ENCODE data around the gene BPIFA3. TPM values are rescaled to one million over a fixed set of nuclear protein-coding genes. Genes with fewer than 3 reads are reported as not detected.

BPIFA3 gene
- polyA plus RNA-seq = not detected
- long read RNA-seq, donor 1 = 0 reads
- long read RNA-seq, donor 2 = 0 reads
- long read RNA-seq, donor 3 = 0 reads
- long read RNA-seq, donor 4 = 0 reads
- long read RNA-seq, donor 5 = 0 reads
- long read RNA-seq, donor 6 = 0 reads
- long read RNA-seq, donor 7 = 0 reads
- long read RNA-seq, donor 8 = 0 reads
- long read RNA-seq, donor 9 = 0 reads
- long read RNA-seq, donor 10 = 0 reads

- DNase-seq (no peak), FAIRE-seq (no peak)
- WGBS, 3 donors = 64 to 76% (median 67%) methylated on average over 2 of the region's 2 CpGs
- H3K4me3 ChIP-seq (ENCODE audit: low read depth in 1 of 3, low read length in 3 of 3) = no peak within 1 kb of the TSS
- no peaks in the 10 kb centered on the region for H3K9me3 ChIP-seq (ENCODE audit: control insufficient read depth in 2 of 2, insufficient read depth in 1 of 2, low read depth in 1 of 2, low read length in 1 of 2)
- H3K27ac ChIP-seq (ENCODE audit: low read depth in 1 of 3, low read length in 2 of 3) = no peak within 1 kb of the TSS
- H3K36me3 ChIP-seq (ENCODE audit: control insufficient read depth in 3 of 3, insufficient read depth in 2 of 3, low read depth in 1 of 3, low read length in 3 of 3) = no peaks in the 10 kb centered on the region
- H3K27me3 ChIP-seq (ENCODE audit: control insufficient read depth in 3 of 3, insufficient read depth in 3 of 3, low read length in 3 of 3) = peaks cover 0 to 8% (median 0%) of the 10 kb centered on the region in 3 donors
- no peaks in the 10 kb centered on the region for H3K4me1 ChIP-seq (ENCODE audit: control insufficient read depth in 3 of 3, insufficient read depth in 2 of 3, low read depth in 1 of 3, low read length in 2 of 3)
Measured at GRCh38 chr20:33217052-33217451, at the start of gene BPIFA3. Gene BPIFA3 (plus strand): TSS chr20:33217352. CDS start chr20:33217537, 185 bp downstream.

DNA sequence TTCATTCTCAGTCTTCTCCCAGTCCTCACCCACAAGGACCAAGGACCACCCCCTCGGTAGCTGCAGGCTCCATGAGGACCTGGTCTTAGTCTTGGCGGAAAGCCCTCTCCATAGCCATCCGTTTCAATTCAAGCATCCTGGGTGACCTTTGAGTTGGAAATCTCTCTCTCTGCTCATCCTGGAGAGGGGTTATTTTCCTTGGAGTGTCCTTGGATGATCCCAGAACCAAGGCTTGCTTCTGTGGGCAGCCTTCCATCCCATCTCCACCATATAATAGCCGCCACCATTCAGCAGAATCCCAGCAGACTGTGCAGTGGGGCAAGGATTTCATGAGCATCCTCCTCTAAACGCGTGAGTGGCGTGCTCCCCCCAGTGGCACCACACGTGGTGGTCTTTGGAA is 49.3 kb upstream of the BPIFA3 start, which contains the start of gene BPIFA2:
BPIFA2 (plus strand) TSS at position 301 of the 400 bp plus-strand sequence. CDS start 987 bp downstream, outside the sequence.
- WGBS, 3 donors = 77 to 81% (median 79%) methylated on average over 8 of the region's 8 CpGs

GRCh38 chr20:33169176-33169794 is 47.9 kb upstream of the BPIFA3 start:
- Histone ChIP-seq H3K4me1 (ENCODE audit: control insufficient read depth in 3 of 3, insufficient read depth in 2 of 3, low read depth in 1 of 3, low read length in 2 of 3) (no peaks in the 10 kb centered on the region), H3K36me3 (ENCODE audit: control insufficient read depth in 3 of 3, insufficient read depth in 2 of 3, low read depth in 1 of 3, low read length in 3 of 3) (no peaks in the 10 kb centered on the region), H3K9me3 (ENCODE audit: control insufficient read depth in 2 of 2, insufficient read depth in 1 of 2, low read depth in 1 of 2, low read length in 1 of 2) (peaks cover 0 to 3% of the 10 kb centered on the region in 2 donors), H3K27ac (ENCODE audit: low read depth in 1 of 3, low read length in 2 of 3) (no peak overlapping the region), H3K4me3 (ENCODE audit: low read depth in 1 of 3, low read length in 3 of 3) (no peak overlapping the region), H3K27me3 (ENCODE audit: control insufficient read depth in 3 of 3, insufficient read depth in 3 of 3, low read length in 3 of 3) (peaks cover 0 to 3% (median 0%) of the 10 kb centered on the region in 3 donors)
- no peak for FAIRE-seq
- peak in 1 of 2 donors; percentile 14 for DNase-seq
- 53 to 54% (median 53%) methylated on average over 8 of the region's 8 CpGs for WGBS, 3 donors

More for the DNA sequence above, 49.3 kb upstream of the BPIFA3 start, which contains the start of gene BPIFA2:
- H3K4me3 ChIP-seq (ENCODE audit: low read depth in 1 of 3, low read length in 3 of 3) = no peak within 1 kb of the TSS
- H3K27ac ChIP-seq (ENCODE audit: low read depth in 1 of 3, low read length in 2 of 3) = no peak within 1 kb of the TSS
- no peaks in the 10 kb centered on the region for H3K4me1 ChIP-seq (ENCODE audit: control insufficient read depth in 3 of 3, insufficient read depth in 2 of 3, low read depth in 1 of 3, low read length in 2 of 3)
- peaks cover 0 to 3% of the 10 kb centered on the region in 2 donors for H3K9me3 ChIP-seq (ENCODE audit: control insufficient read depth in 2 of 2, insufficient read depth in 1 of 2, low read depth in 1 of 2, low read length in 1 of 2)
- DNase-seq (no peak), FAIRE-seq (no peak)
- peaks cover 0 to 3% (median 0%) of the 10 kb centered on the region in 3 donors for H3K27me3 ChIP-seq (ENCODE audit: control insufficient read depth in 3 of 3, insufficient read depth in 3 of 3, low read length in 3 of 3)
- H3K36me3 ChIP-seq (ENCODE audit: control insufficient read depth in 3 of 3, insufficient read depth in 2 of 3, low read depth in 1 of 3, low read length in 3 of 3) = no peaks in the 10 kb centered on the region

DNA sequence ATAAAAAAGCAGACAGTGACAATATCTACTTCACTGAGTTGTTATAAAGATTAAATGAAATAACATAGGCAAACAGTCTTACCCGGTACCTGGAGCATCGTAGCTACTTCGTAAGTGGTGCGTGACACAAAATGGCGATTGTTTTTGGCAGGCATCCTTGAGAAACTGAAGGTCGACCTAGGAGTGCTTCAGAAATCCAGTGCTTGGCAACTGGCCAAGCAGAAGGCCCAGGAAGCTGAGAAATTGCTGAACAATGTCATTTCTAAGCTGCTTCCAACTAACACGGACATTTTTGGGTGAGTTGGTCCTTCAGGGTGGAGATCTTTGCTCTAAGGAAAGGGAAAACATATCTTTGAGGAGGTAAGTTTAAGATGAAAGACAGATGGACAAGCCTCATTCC is 44.4 kb upstream of the BPIFA3 start:
- no peak for FAIRE-seq
- Histone ChIP-seq H3K36me3 (ENCODE audit: control insufficient read depth in 3 of 3, insufficient read depth in 2 of 3, low read depth in 1 of 3, low read length in 3 of 3) (no peaks in the 10 kb centered on the region), H3K4me1 (ENCODE audit: control insufficient read depth in 3 of 3, insufficient read depth in 2 of 3, low read depth in 1 of 3, low read length in 2 of 3) (no peaks in the 10 kb centered on the region), H3K27ac (ENCODE audit: low read depth in 1 of 3, low read length in 2 of 3) (no peak overlapping the region), H3K27me3 (ENCODE audit: control insufficient read depth in 3 of 3, insufficient read depth in 3 of 3, low read length in 3 of 3) (peaks cover 0 to 3% (median 0%) of the 10 kb centered on the region in 3 donors), H3K9me3 (ENCODE audit: control insufficient read depth in 2 of 2, insufficient read depth in 1 of 2, low read depth in 1 of 2, low read length in 1 of 2) (peaks cover 0 to 3% of the 10 kb centered on the region in 2 donors), H3K4me3 (ENCODE audit: low read depth in 1 of 3, low read length in 3 of 3) (no peak overlapping the region)
- 52 to 59% (median 57%) methylated on average over 7 of the region's 7 CpGs for WGBS, 3 donors
- no peak for DNase-seq

DNA sequence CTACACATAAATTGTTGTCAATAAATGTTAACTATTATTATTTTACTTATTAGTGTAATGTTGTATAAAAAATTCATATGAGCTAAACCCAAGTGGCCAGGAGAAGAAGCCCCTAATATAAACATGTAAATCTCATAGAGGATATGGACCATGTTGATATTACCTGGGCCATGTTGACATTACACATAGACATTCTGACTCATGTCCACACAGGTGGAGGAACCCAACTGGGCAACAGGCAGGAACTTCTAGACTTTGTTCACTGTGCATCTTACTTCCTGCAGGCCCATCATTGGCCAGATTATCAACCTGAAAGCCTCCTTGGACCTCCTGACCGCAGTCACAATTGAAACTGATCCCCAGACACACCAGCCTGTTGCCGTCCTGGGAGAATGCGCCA is 42.0 kb upstream of the BPIFA3 start:
- Histone ChIP-seq H3K27ac (ENCODE audit: low read depth in 1 of 3, low read length in 2 of 3) (no peak overlapping the region), H3K27me3 (ENCODE audit: control insufficient read depth in 3 of 3, insufficient read depth in 3 of 3, low read length in 3 of 3) (no peaks in the 10 kb centered on the region), H3K36me3 (ENCODE audit: control insufficient read depth in 3 of 3, insufficient read depth in 2 of 3, low read depth in 1 of 3, low read length in 3 of 3) (no peaks in the 10 kb centered on the region), H3K4me3 (ENCODE audit: low read depth in 1 of 3, low read length in 3 of 3) (no peak overlapping the region), H3K9me3 (ENCODE audit: control insufficient read depth in 2 of 2, insufficient read depth in 1 of 2, low read depth in 1 of 2, low read length in 1 of 2) (no peaks in the 10 kb centered on the region), H3K4me1 (ENCODE audit: control insufficient read depth in 3 of 3, insufficient read depth in 2 of 3, low read depth in 1 of 3, low read length in 2 of 3) (no peaks in the 10 kb centered on the region)
- 81 to 91% (median 85%) methylated on average over 3 of the region's 3 CpGs for WGBS, 3 donors
- no peak for FAIRE-seq
- no peak for DNase-seq

DNA sequence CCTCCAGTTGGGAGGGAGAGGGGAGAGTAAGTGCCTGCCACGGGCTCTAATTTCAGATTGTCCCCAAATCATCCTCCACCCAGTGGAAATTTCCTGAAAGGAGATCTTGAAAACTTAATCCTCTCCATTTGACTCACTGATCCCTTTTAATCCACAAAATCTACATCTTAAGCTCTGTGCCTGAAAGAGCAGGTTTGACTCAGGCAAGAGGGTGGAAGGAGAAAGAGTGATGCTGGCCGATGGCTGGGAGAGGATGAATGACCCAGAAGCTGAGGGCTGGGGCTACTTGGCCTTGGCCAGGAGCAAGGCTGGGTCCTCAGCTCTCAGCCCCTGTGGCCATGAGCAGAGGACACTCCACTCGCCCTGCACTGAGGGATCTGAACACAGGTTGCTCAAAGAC is 41.1 kb upstream of the BPIFA3 start:
- no peak for FAIRE-seq
- Histone ChIP-seq H3K36me3 (ENCODE audit: control insufficient read depth in 3 of 3, insufficient read depth in 2 of 3, low read depth in 1 of 3, low read length in 3 of 3) (no peaks in the 10 kb centered on the region), H3K4me3 (ENCODE audit: low read depth in 1 of 3, low read length in 3 of 3) (no peak overlapping the region)

DNA sequence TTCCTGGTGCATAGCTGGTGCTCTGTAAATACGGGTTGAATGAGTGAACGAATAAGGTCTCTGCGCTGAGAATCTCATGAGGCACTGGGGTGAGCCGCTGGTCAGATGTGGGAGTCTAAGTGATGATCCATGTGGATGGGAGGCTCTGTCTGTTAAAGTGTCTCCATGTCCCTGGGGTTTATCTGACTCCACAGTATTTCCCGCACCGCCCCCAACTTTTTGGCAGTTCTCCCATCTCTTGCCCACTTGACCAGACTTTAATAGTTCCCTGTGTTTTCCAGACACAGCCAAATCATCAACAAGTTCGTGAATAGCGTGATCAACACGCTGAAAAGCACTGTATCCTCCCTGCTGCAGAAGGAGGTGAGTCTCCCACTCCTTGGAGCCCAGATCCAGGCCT is 39.3 kb upstream of the BPIFA3 start:
- FAIRE-seq = no peak
- 68 to 83% (median 81%) methylated on average over 9 of the region's 9 CpGs for WGBS, 3 donors

More for the DNA sequence above, 41.1 kb upstream of the BPIFA3 start:
- no peak for DNase-seq
- no peak overlapping the region for H3K27ac ChIP-seq (ENCODE audit: low read depth in 1 of 3, low read length in 2 of 3)
- H3K9me3 ChIP-seq (ENCODE audit: control insufficient read depth in 2 of 2, insufficient read depth in 1 of 2, low read depth in 1 of 2, low read length in 1 of 2) = no peaks in the 10 kb centered on the region
- no peaks in the 10 kb centered on the region for H3K4me1 ChIP-seq (ENCODE audit: control insufficient read depth in 3 of 3, insufficient read depth in 2 of 3, low read depth in 1 of 3, low read length in 2 of 3)
- 43 to 65% (median 54%) methylated on average over 3 of the region's 3 CpGs for WGBS, 3 donors
- no peaks in the 10 kb centered on the region for H3K27me3 ChIP-seq (ENCODE audit: control insufficient read depth in 3 of 3, insufficient read depth in 3 of 3, low read length in 3 of 3)

DNA sequence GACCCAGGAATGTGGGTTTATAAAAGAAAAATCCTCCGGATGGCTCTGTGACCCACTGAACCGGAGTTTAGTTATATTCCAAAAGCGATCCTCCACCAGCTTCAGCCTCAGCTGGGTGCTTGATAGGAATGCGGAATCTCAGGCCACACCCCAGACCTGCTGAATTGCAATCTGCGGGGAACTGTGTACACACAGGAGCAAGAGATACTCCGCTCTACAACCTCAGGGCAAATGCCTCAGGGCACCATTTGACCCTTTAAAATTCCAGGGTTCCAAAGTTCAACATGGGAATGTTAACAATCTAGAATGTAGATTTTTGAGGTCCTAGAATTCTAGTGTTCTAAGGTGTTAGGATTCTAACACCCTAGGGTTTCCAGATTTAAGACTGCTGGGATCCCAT is 38.4 kb upstream of the BPIFA3 start:
- Histone ChIP-seq H3K27ac (ENCODE audit: low read depth in 1 of 3, low read length in 2 of 3) (no peak overlapping the region), H3K27me3 (ENCODE audit: control insufficient read depth in 3 of 3, insufficient read depth in 3 of 3, low read length in 3 of 3) (no peaks in the 10 kb centered on the region), H3K9me3 (ENCODE audit: control insufficient read depth in 2 of 2, insufficient read depth in 1 of 2, low read depth in 1 of 2, low read length in 1 of 2) (no peaks in the 10 kb centered on the region), H3K36me3 (ENCODE audit: control insufficient read depth in 3 of 3, insufficient read depth in 2 of 3, low read depth in 1 of 3, low read length in 3 of 3) (no peaks in the 10 kb centered on the region), H3K4me1 (ENCODE audit: control insufficient read depth in 3 of 3, insufficient read depth in 2 of 3, low read depth in 1 of 3, low read length in 2 of 3) (no peaks in the 10 kb centered on the region), H3K4me3 (ENCODE audit: low read depth in 1 of 3, low read length in 3 of 3) (no peak overlapping the region)
- DNase-seq (peak in 1 of 2 donors; percentile 5), FAIRE-seq (no peak)
- 24 to 54% (median 36%) methylated on average over 6 of the region's 6 CpGs for WGBS, 3 donors

More for the DNA sequence above, 39.3 kb upstream of the BPIFA3 start:
- Histone ChIP-seq H3K9me3 (ENCODE audit: control insufficient read depth in 2 of 2, insufficient read depth in 1 of 2, low read depth in 1 of 2, low read length in 1 of 2) (no peaks in the 10 kb centered on the region), H3K4me3 (ENCODE audit: low read depth in 1 of 3, low read length in 3 of 3) (no peak overlapping the region), H3K27ac (ENCODE audit: low read depth in 1 of 3, low read length in 2 of 3) (no peak overlapping the region), H3K4me1 (ENCODE audit: control insufficient read depth in 3 of 3, insufficient read depth in 2 of 3, low read depth in 1 of 3, low read length in 2 of 3) (no peaks in the 10 kb centered on the region), H3K27me3 (ENCODE audit: control insufficient read depth in 3 of 3, insufficient read depth in 3 of 3, low read length in 3 of 3) (no peaks in the 10 kb centered on the region), H3K36me3 (ENCODE audit: control insufficient read depth in 3 of 3, insufficient read depth in 2 of 3, low read depth in 1 of 3, low read length in 3 of 3) (no peaks in the 10 kb centered on the region)
- no peak for DNase-seq

Measured in small intestine (tissue), 16 donors.